Adipocyte (in vitro differentiated cells): ENCODE measurements around the gene PLA2G15.
"Not testable (repeated sequence)": the region's sequence is repeated elsewhere in the genome, so short reads cannot be mapped to it uniquely, and the experiment has no call there.

Experiments used
- DNase-seq: peaks from one replicate; pipeline ENCODE4 v3.0.0-alpha.2; 2015; ENCODE audit warnings: low read depth
- H3K27me3 ChIP-seq: replicated peaks from 2 replicates; pipeline ENCODE4 v1.7.0; 2013; ENCODE audit warnings: mild to moderate bottlenecking, low read length, moderate library complexity; ENCODE audit not compliant: control insufficient read depth, insufficient read depth
- H3K36me3 ChIP-seq: 2 replicates; pipeline ENCODE4 v1.7.0; 2013; ENCODE audit warnings: low read length, mild to moderate bottlenecking, moderate library complexity; ENCODE audit not compliant: control insufficient read depth, insufficient read depth, severe bottlenecking
- H3K4me1 ChIP-seq: 2 replicates; pipeline ENCODE4 v1.7.0; 2013; ENCODE audit warnings: mild to moderate bottlenecking, low read length, moderate library complexity; ENCODE audit not compliant: control insufficient read depth, insufficient read depth
- H3K4me3 ChIP-seq: 2 replicates; pipeline ENCODE4 v1.7.0; 2013; ENCODE audit warnings: mild to moderate bottlenecking, low read length, moderate library complexity
- H3K9ac ChIP-seq: 2 replicates; pipeline ENCODE4 v1.7.0; 2013; ENCODE audit warnings: mild to moderate bottlenecking, low read length, moderate library complexity
- H3K9me3 ChIP-seq: 2 replicates; pipeline ENCODE4 v1.7.0; 2013; ENCODE audit warnings: mild to moderate bottlenecking, low read length, moderate library complexity; ENCODE audit not compliant: control insufficient read depth

PLA2G15 gene

GRCh38 chr16:68283801-68284598 is 38.8 kb downstream of the PLA2G15 start:
- H3K9me3 ChIP-seq, result no peaks in the 10 kb centered on the region
- peak overlapping the region; percentile 35 for H3K4me3 ChIP-seq
- H3K9ac ChIP-seq, result peak overlapping the region; percentile 86
- H3K27me3 ChIP-seq, result no peaks in the 10 kb centered on the region
- DNase-seq, result peak; percentile 75
- H3K36me3 ChIP-seq, result peaks cover 63% of the 10 kb centered on the region
- peaks cover 93% of the 10 kb centered on the region for H3K4me1 ChIP-seq

DNA sequence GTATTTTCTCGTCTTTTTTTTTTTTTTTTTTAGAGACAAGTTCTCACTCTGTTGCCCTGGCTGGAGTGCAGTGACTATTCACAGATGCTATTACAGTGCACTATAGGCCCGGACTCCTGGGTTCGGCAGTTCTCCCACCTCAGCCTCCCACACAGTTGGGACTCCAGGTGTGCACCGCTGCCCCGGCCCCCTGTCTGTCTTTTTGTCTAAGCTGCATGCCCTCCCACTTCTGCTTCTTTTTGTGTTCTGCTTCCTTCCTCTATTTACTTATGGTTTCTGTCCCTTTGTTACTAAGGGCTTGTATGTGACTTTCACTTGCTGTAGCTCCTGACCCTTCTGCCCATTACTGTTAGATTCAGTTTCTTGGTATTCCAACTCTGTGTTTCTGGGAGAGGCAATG is 39.7 kb downstream of the PLA2G15 start:
- Histone ChIP-seq H3K4me3 (no peak overlapping the region), H3K9ac (peak overlapping the region; percentile 83), H3K27me3 (no peaks in the 10 kb centered on the region), H3K36me3 (peaks cover 63% of the 10 kb centered on the region), H3K4me1 (peaks cover 94% of the 10 kb centered on the region), H3K9me3 (no peaks in the 10 kb centered on the region)
- no peak for DNase-seq

- no peaks in the 10 kb centered on the region for H3K27me3 ChIP-seq
- H3K4me3 ChIP-seq, result no peak overlapping the region
- no peak overlapping the region for H3K9ac ChIP-seq
- H3K4me1 ChIP-seq, result peaks cover 94% of the 10 kb centered on the region
- no peak for DNase-seq
- peaks cover 66% of the 10 kb centered on the region for H3K36me3 ChIP-seq
- no peaks in the 10 kb centered on the region for H3K9me3 ChIP-seq
Measured at GRCh38 chr16:68285683-68286082, 40.5 kb downstream of the PLA2G15 start.

DNA sequence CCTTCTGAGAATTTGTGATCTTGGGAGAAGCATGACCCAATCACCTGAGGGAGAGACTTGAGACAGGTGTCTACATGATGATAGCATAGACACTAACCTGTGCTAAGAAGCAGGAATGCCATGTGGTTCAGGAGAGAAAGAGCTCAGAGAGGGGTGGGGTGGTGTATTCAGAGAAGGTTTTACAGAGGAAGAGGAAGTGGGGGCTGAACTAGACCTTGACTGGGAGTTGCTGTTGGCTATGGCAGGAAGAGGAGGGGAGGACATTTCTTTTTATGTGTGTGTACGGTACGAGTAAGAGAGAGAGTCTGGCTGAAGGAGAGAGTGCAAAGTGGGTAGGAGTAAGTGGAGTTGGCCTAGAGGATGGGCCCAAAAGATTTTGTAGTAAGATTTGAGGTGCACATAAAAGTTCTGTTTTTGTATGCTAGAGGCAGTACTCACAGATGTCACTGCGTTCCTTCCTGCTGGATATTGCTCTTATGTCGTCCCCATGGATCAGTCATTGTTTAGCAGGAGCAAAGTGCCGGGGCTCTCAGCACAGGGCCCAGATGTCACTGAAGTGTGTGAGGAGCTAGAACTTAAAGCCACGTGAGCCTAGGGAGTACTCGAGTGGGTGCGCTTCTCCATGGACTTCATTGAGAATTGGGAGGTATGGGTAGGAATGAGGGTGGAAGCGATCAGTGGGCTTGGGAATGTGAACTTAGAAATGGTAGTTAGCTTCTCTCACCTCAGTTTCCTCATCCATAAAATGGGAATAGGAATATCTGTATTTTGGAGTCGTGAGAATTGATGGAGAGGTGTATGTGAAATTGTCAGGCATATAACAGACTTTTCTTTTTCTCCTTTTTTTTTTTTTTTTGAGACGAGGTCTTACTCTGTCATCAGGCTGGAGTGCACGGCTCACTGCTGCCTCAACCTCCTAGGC is 41.2 kb downstream of the PLA2G15 start:
- H3K4me3 ChIP-seq, result no peak overlapping the region
- peak overlapping the region; percentile 39 for H3K9ac ChIP-seq
- peaks cover 71% of the 10 kb centered on the region for H3K36me3 ChIP-seq
- H3K9me3 ChIP-seq, result no peaks in the 10 kb centered on the region
- no peak for DNase-seq
- no peaks in the 10 kb centered on the region for H3K27me3 ChIP-seq
- H3K4me1 ChIP-seq, result peaks cover 94% of the 10 kb centered on the region

DNA sequence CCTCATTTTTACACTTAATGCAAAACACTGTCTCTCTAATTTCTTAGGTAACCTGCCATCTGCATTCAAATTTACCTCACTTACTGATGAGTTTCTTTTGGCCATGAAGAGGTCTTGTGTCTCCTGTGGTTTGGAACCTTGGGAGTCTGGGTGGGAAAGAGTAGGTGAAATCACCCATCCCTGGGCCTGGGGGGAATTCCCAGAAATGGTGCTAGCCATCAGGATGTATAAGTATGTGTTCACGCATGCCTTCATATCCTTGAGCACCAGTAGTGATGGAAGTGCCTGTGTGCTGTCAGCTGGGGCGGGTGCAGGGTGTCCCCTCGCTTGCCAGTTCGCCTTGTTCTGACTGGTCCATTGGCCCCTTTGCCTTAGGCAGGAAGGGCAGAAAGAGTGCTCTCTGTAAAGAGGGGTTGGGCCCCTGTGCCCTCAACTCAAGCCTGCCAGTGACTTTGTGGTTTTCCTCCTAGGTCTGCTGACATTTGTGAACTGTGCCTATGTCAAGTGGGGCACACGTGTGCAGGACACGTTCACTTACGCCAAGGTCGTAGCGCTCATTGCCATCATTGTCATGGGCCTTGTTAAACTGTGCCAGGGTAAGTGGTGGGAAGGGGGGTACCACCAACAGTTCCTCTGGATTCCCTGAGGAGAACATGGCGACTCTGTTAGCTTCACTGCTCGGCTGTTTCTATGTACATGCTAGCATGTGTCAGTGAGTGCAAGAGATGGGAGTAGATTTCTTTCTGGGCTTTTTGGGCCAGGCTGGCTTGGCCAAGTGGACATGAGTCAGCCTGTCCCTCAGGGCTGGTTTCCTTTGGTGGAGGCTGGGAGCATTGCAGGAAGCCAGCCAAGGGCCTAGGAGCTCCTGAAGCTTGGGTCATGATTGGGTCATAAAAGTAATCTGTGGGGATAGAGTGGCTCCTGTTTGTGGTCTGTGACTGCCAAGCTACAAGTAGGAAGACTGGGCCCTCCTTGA is 42.4 kb downstream of the PLA2G15 start:
- Histone ChIP-seq H3K4me1 (peaks cover 91% of the 10 kb centered on the region), H3K4me3 (peak overlapping the region; percentile 14), H3K9me3 (no peaks in the 10 kb centered on the region), H3K36me3 (peaks cover 71% of the 10 kb centered on the region), H3K27me3 (no peaks in the 10 kb centered on the region), H3K9ac (peak overlapping the region; percentile 80)
- peak; percentile 85 for DNase-seq

- Histone ChIP-seq H3K9ac (peak overlapping the region; percentile 76), H3K4me3 (no peak overlapping the region), H3K36me3 (peaks cover 76% of the 10 kb centered on the region), H3K27me3 (no peaks in the 10 kb centered on the region), H3K4me1 (peaks cover 87% of the 10 kb centered on the region), H3K9me3 (no peaks in the 10 kb centered on the region)
- DNase-seq, result no peak
Measured at GRCh38 chr16:68288252-68288650, 43.1 kb downstream of the PLA2G15 start.

- H3K36me3 ChIP-seq, result peaks cover 81% of the 10 kb centered on the region
Measured at GRCh38 chr16:68288796-68289195, 43.6 kb downstream of the PLA2G15 start.

GRCh38 chr16:68289202-68289601 is 44.0 kb downstream of the PLA2G15 start:
- Histone ChIP-seq H3K36me3 (peaks cover 84% of the 10 kb centered on the region), H3K9ac (peak overlapping the region; percentile 50), H3K4me1 (peaks cover 78% of the 10 kb centered on the region), H3K27me3 (no peaks in the 10 kb centered on the region), H3K9me3 (no peaks in the 10 kb centered on the region), H3K4me3 (no peak overlapping the region)
- DNase-seq, result no peak

More at GRCh38 chr16:68288796-68289195, 43.6 kb downstream of the PLA2G15 start:
- not testable (repeated sequence) for H3K9me3 ChIP-seq, DNase-seq, H3K4me3 ChIP-seq, H3K27me3 ChIP-seq
- Histone ChIP-seq H3K4me1 (peaks cover 82% of the 10 kb centered on the region), H3K9ac (peak overlapping the region; percentile 76)

- DNase-seq, result no peak
- Histone ChIP-seq H3K27me3 (no peaks in the 10 kb centered on the region), H3K9me3 (no peaks in the 10 kb centered on the region), H3K9ac (peak overlapping the region; percentile 50), H3K4me1 (peaks cover 72% of the 10 kb centered on the region), H3K4me3 (no peak overlapping the region), H3K36me3 (peaks cover 84% of the 10 kb centered on the region)
Measured at GRCh38 chr16:68289621-68290329, 44.6 kb downstream of the PLA2G15 start.

- Histone ChIP-seq H3K9me3 (no peaks in the 10 kb centered on the region), H3K27me3 (no peaks in the 10 kb centered on the region), H3K4me3 (no peak overlapping the region), H3K9ac (peak overlapping the region; percentile 50), H3K36me3 (peaks cover 84% of the 10 kb centered on the region), H3K4me1 (peaks cover 65% of the 10 kb centered on the region)
- DNase-seq, result no peak
Measured at GRCh38 chr16:68290450-68290849, 45.3 kb downstream of the PLA2G15 start.
